CD14-positive monocyte (primary cell): ENCODE measurements around the gene B4GALT6. TPM values are rescaled to one million over a fixed set of nuclear protein-coding genes. Genes with fewer than 3 reads are reported as not detected.

Experiments used
- DNase-seq, 3 donors: peaks; one replicate each; pipeline ENCODE4 v3.0.0-alpha.2; 2011 to 2022
- H2AFZ ChIP-seq: 2 replicates; pipeline ENCODE4 v1.6.0; 2012; ENCODE audit warnings: mild to moderate bottlenecking, low read depth, low read length, inconsistent platforms; ENCODE audit not compliant: insufficient read depth, poor library complexity, severe bottlenecking
- H3K27ac ChIP-seq, 2 donors: 1 replicate in 1 of 2; 2 replicates in 1 of 2; pipeline ENCODE4 v1.5.1; 2012 to 2013; ENCODE audit warnings: low read length in 2 of 2, control low read depth in 1 of 2, inconsistent platforms in 1 of 2, low read depth in 1 of 2, mild to moderate bottlenecking in 1 of 2
- H3K27me3 ChIP-seq, 2 donors: one replicate each; pipeline versions ENCODE4 v1.6.0 to v1.6.1; 2011 to 2013; ENCODE audit warnings: low read length in 2 of 2; ENCODE audit not compliant: control insufficient read depth in 2 of 2, insufficient read depth in 2 of 2
- H3K36me3 ChIP-seq, 2 donors: replicated peaks in 1 of 2; 1 replicate in 1 of 2; 2 replicates in 1 of 2; pipeline versions ENCODE4 v1.5.1 to v1.6.1; 2012 to 2013; ENCODE audit warnings: low read length in 2 of 2, control low read depth in 1 of 2, inconsistent platforms in 1 of 2, mild to moderate bottlenecking in 1 of 2; ENCODE audit not compliant: insufficient read depth in 2 of 2, control insufficient read depth in 1 of 2
- H3K4me1 ChIP-seq, 2 donors: 1 replicate in 1 of 2; 2 replicates in 1 of 2; pipeline versions ENCODE4 v1.5.1 to v1.6.1; 2012 to 2013; ENCODE audit warnings: low read length in 2 of 2, control low read depth in 1 of 2, inconsistent platforms in 1 of 2, mild to moderate bottlenecking in 1 of 2, moderate library complexity in 1 of 2; ENCODE audit not compliant: insufficient read depth in 2 of 2, control insufficient read depth in 1 of 2
- H3K4me2 ChIP-seq: replicated peaks from 2 replicates; pipeline ENCODE3; 2012; ENCODE audit warnings: low read length, moderate library complexity, mild to moderate bottlenecking; ENCODE audit not compliant: poor library complexity, severe bottlenecking; ENCODE audit errors: extremely low read depth
- H3K4me3 ChIP-seq, 3 experiments: fragments of 200-600 bp in 1 of 3; sonication (generic) in 1 of 3; replicated peaks in 1 of 3; 1 replicate in 2 of 3; 2 replicates in 1 of 3; pipeline ENCODE4 v1.5.1; 2011 to 2013; ENCODE audit warnings: low read length in 3 of 3, mild to moderate bottlenecking in 3 of 3, control low read depth in 2 of 3, low read depth in 2 of 3, inconsistent platforms in 1 of 3, moderate library complexity in 1 of 3
- H3K79me2 ChIP-seq: 2 replicates; pipeline ENCODE4 v1.6.0; 2012; ENCODE audit warnings: mild to moderate bottlenecking, control low read depth, inconsistent platforms, low read length, moderate library complexity; ENCODE audit not compliant: insufficient read depth
- H3K9ac ChIP-seq: 2 replicates; pipeline ENCODE4 v1.6.0; 2017; ENCODE audit warnings: low read length, mild to moderate bottlenecking; ENCODE audit not compliant: insufficient read depth, poor library complexity, severe bottlenecking
- H3K9me3 ChIP-seq, 2 donors: replicated peaks in 1 of 2; 1 replicate in 1 of 2; 2 replicates in 1 of 2; pipeline versions ENCODE4 v1.5.1 to v1.6.1; 2012 to 2013; ENCODE audit warnings: low read length in 2 of 2, control low read depth in 1 of 2; ENCODE audit not compliant: control insufficient read depth in 1 of 2, insufficient read depth in 1 of 2
- H4K20me1 ChIP-seq: 2 replicates; pipeline ENCODE4 v1.6.0; 2012; ENCODE audit warnings: mild to moderate bottlenecking, low read length, control low read depth, moderate library complexity; ENCODE audit not compliant: insufficient read depth
- H3K27ac Mint-ChIP-seq, 7 donors: one replicate each; pipeline ENCODE4 v1.8.0; 2020; ENCODE audit warnings: mild to moderate bottlenecking in 7 of 7, mixed read lengths in 7 of 7, moderate library complexity in 6 of 7, inconsistent platforms in 2 of 7
- H3K27me3 Mint-ChIP-seq, 3 donors: one replicate each; pipeline ENCODE4 v1.8.0; 2021 to 2022; ENCODE audit warnings: low read depth in 3 of 3, mild to moderate bottlenecking in 3 of 3, mixed read lengths in 3 of 3, moderate library complexity in 3 of 3, inconsistent platforms in 1 of 3
- H3K36me3 Mint-ChIP-seq, 2 donors: one replicate each; pipeline ENCODE4 v1.8.0; 2020; ENCODE audit warnings: mixed read lengths in 2 of 2, inconsistent platforms in 1 of 2, mild to moderate bottlenecking in 1 of 2
- H3K4me1 Mint-ChIP-seq: one replicate; pipeline ENCODE4 v1.8.0; 2020; ENCODE audit warnings: mild to moderate bottlenecking, mixed read lengths
- H3K4me3 Mint-ChIP-seq, 2 donors: one replicate each; pipeline ENCODE4 v1.8.0; 2020; ENCODE audit warnings: mild to moderate bottlenecking in 2 of 2, mixed read lengths in 2 of 2, moderate library complexity in 1 of 2
- H3K9me3 Mint-ChIP-seq, 7 donors: one replicate each; pipeline ENCODE4 v1.8.0; 2020 to 2022; ENCODE audit warnings: mixed read lengths in 7 of 7, mild to moderate bottlenecking in 6 of 7, moderate library complexity in 6 of 7, inconsistent platforms in 2 of 7
- CTCF ChIP-seq: fragments of 200-600 bp; IDR thresholded peaks from one replicate; pipeline ENCODE4 v1.8.0; 2022; ENCODE audit warnings: antibody characterized with exemption, mild to moderate bottlenecking
- WGBS: methylation state at CpG from one replicate; pipeline ENCODE4 v1.1.5; 2013; ENCODE audit warnings: missing lambda C conversion rate; ENCODE audit not compliant: insufficient coverage; 5-methylcytosine and 5-hydroxymethylcytosine counted together
- intact Hi-C, 2 donors: fragments of 100-400 bp; cut with micrococcal nuclease; formaldehyde crosslinking; loops; one replicate each; pipeline versions ENCODE4 v1.15.0 to v1.15.1; 2023
- polyA plus RNA-seq, 3 donors: library from polyadenylated mRNA; depleted of rRNA in 1 of 3; unstranded in 2 of 3; stranded (reverse) in 1 of 3; fragments of 300-500 nt in 2 of 3; fragments of >200 nt in 1 of 3; fragmentation: Illumina TruSeq in 2 of 3; gene quantifications; 1 replicate in 2 of 3; 2 replicates in 1 of 3; pipeline ENCODE4 v1.2.3, GENCODE V29; 2012 to 2021

Gene B4GALT6
- polyA plus RNA-seq, 3 donors, result 0.09 to 0.68 (median 0.12) TPM

- no CpG with 5 or more reads among the region's 3 CpGs for WGBS
- Histone ChIP-seq H3K4me2 (no peak overlapping the region), H2AFZ (no peak overlapping the region), H3K27me3 (peaks cover under 1 to 4% of the 10 kb centered on the region in 2 donors), H3K4me1 (no peaks in the 10 kb centered on the region), H3K4me3 (no peak overlapping the region), H3K9ac (no peak overlapping the region), H4K20me1 (no peaks in the 10 kb centered on the region), H3K9me3 (peaks cover 6 to 10% of the 10 kb centered on the region in 2 donors), H3K79me2 (no peaks in the 10 kb centered on the region), H3K36me3 (no peaks in the 10 kb centered on the region), H3K27ac (no peak overlapping the region)
- Mint-ChIP-seq H3K4me1 (peaks cover 2% of the 10 kb centered on the region), H3K36me3 (no peaks in the 10 kb centered on the region), H3K9me3 (peaks cover 9 to 18% (median 14%) of the 10 kb centered on the region in 7 donors), H3K27me3 (peaks cover 2 to 7% (median 5%) of the 10 kb centered on the region in 3 donors), H3K4me3 (no peak overlapping the region), H3K27ac (no peak overlapping the region)
- intact Hi-C loops, result no loop called here
- no peak for TF ChIP-seq CTCF
- DNase-seq, result no peak
Observed at GRCh38 chr18:31718386-31718785, 34.0 kb upstream of the B4GALT6 start.

- H3K9me3 ChIP-seq, result peaks cover 6 to 10% of the 10 kb centered on the region in 2 donors
- no peak overlapping the region for H3K4me2 ChIP-seq
- no peak for DNase-seq
- H2AFZ ChIP-seq, result no peak overlapping the region
- Mint-ChIP-seq H3K4me1 (peaks cover 6% of the 10 kb centered on the region), H3K27me3 (peaks cover 0 to 2% (median 0%) of the 10 kb centered on the region in 3 donors), H3K36me3 (peaks cover 0 to 2% of the 10 kb centered on the region in 2 donors), H3K9me3 (peaks cover 9 to 21% (median 14%) of the 10 kb centered on the region in 7 donors), H3K4me3 (no peak overlapping the region), H3K27ac (no peak overlapping the region)
- peaks cover 0 to 5% of the 10 kb centered on the region in 2 donors for H3K4me1 ChIP-seq
- H3K9ac ChIP-seq, result no peak overlapping the region
- intact Hi-C loops, result no loop called here
- no peak overlapping the region for H3K27ac ChIP-seq
- no peak overlapping the region for H3K4me3 ChIP-seq
- H3K27me3 ChIP-seq, result no peaks in the 10 kb centered on the region
- H3K36me3 ChIP-seq, result no peaks in the 10 kb centered on the region
- no peaks in the 10 kb centered on the region for H4K20me1 ChIP-seq
- no peak for TF ChIP-seq CTCF
- 80% methylated on average over 1 of the region's 3 CpGs for WGBS
- H3K79me2 ChIP-seq, result no peaks in the 10 kb centered on the region
Observed at GRCh38 chr18:31716362-31716761, 32.0 kb upstream of the B4GALT6 start.
